Keratinocyte (primary cell): ENCODE results near the gene POLR2M.

ENCODE experiments used
- EZH2 ChIP-seq: IDR thresholded peaks from one replicate; pipeline ENCODE4 v1.6.1; 2012; ENCODE audit warnings: inconsistent platforms, mild to moderate bottlenecking, low read length, moderate library complexity
- TF ChIP-seq, protein P1 (sequence below), 3 experiments: IDR thresholded peaks in 1 of 3; conservative IDR thresholded peaks in 1 of 3; optimal IDR thresholded peaks in 1 of 3; 2 replicates in 2 of 3; 3 replicates in 1 of 3; pipeline versions ENCODE3 to v1.5.1; 2011; ENCODE audit warnings: low read length in 3 of 3, mild to moderate bottlenecking in 3 of 3, moderate library complexity in 2 of 3, control low read depth in 1 of 3, inconsistent platforms in 1 of 3; ENCODE audit not compliant: insufficient read depth in 2 of 3; ENCODE audit errors: extremely low read depth in 1 of 3

DNA sequence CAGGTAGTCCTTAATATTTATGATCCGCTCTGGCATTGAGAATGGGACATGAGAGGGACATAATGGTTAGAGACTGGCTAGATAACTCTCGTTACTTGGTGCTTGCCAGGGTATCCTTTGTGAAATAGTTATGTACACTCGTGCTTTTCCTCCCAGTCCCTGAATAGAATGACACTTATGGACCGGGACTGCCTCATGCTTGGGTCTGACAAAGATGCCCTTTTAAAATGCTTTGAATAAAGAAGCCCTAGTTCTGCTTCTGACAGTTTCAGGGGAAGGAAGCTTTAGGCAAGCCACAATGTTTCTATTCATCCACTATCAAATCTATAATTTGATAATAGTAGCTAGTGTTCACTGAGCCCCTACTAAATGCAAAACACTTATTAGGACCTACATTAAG is 29.4 kb downstream of the POLR2M start:
- TF ChIP-seq, protein P1, sequence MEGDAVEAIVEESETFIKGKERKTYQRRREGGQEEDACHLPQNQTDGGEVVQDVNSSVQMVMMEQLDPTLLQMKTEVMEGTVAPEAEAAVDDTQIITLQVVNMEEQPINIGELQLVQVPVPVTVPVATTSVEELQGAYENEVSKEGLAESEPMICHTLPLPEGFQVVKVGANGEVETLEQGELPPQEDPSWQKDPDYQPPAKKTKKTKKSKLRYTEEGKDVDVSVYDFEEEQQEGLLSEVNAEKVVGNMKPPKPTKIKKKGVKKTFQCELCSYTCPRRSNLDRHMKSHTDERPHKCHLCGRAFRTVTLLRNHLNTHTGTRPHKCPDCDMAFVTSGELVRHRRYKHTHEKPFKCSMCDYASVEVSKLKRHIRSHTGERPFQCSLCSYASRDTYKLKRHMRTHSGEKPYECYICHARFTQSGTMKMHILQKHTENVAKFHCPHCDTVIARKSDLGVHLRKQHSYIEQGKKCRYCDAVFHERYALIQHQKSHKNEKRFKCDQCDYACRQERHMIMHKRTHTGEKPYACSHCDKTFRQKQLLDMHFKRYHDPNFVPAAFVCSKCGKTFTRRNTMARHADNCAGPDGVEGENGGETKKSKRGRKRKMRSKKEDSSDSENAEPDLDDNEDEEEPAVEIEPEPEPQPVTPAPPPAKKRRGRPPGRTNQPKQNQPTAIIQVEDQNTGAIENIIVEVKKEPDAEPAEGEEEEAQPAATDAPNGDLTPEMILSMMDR (optimal IDR thresholded peaks at IDR 0.05 in 1 of 3, IDR thresholded peaks at IDR 0.05 in 1 of 3, conservative IDR thresholded peaks at IDR 0.05 in 1 of 3; ENCODE audit: extremely low read depth in 1 of 3, insufficient read depth in 2 of 3, low read length in 3 of 3): no peak
- TF ChIP-seq EZH2: no peak
